HG03469 (cell line): ENCODE data around the gene FAR2.
"Not testable (repeated sequence)": the region's sequence is repeated elsewhere in the genome, so short reads cannot be mapped to it uniquely, and the experiment has no call there.

Source experiments
- ATAC-seq: cut with Tn5 transposase; IDR thresholded peaks from one replicate; pipeline ENCODE4 v1.9.1; 2021; ENCODE audit warnings: mild to moderate bottlenecking, moderate library complexity, moderate number of reproducible peaks; ENCODE audit not compliant: unreplicated experiment

Gene FAR2

GRCh38 chr12:29148911-29149690, at the start of gene FAR2:
Gene FAR2 (plus strand): TSS chr12:29149278. CDS start chr12:29270450, 121,172 bp downstream.
- no peak for ATAC-seq

- ATAC-seq = no peak
Measured at GRCh38 chr12:29102741-29103140, 46.3 kb upstream of the FAR2 start.

GRCh38 chr12:29103539-29103974, 45.5 kb upstream of the FAR2 start:
- peak; percentile 98 for ATAC-seq

- ATAC-seq = no peak
Measured at GRCh38 chr12:29104516-29104915, 44.6 kb upstream of the FAR2 start.

- ATAC-seq = peak; percentile 91
Measured at GRCh38 chr12:29110506-29111442, 38.3 kb upstream of the FAR2 start.

- no peak for ATAC-seq
Measured at GRCh38 chr12:29113101-29113500, 36.0 kb upstream of the FAR2 start.

- ATAC-seq = no peak
Measured at GRCh38 chr12:29116414-29116813, 32.7 kb upstream of the FAR2 start.

GRCh38 chr12:29131539-29131938, 17.5 kb upstream of the FAR2 start:
- ATAC-seq = no peak

- ATAC-seq = no peak
Measured at GRCh38 chr12:29132316-29132715, 16.8 kb upstream of the FAR2 start.

- no peak for ATAC-seq
Measured at GRCh38 chr12:29133181-29133580, 15.9 kb upstream of the FAR2 start.

GRCh38 chr12:29133680-29134079, 15.4 kb upstream of the FAR2 start:
- no peak for ATAC-seq

GRCh38 chr12:29138256-29138655, 10.8 kb upstream of the FAR2 start:
- ATAC-seq = not testable (repeated sequence)

GRCh38 chr12:29138855-29139254, 10.2 kb upstream of the FAR2 start:
- ATAC-seq = not testable (repeated sequence)

GRCh38 chr12:29145372-29146170, 3.5 kb upstream of the FAR2 start:
- no peak for ATAC-seq

GRCh38 chr12:29146196-29146595, 2.9 kb upstream of the FAR2 start:
- ATAC-seq = no peak

- no peak for ATAC-seq
Measured at GRCh38 chr12:29147731-29148595, 1.1 kb upstream of the FAR2 start.

GRCh38 chr12:29148596-29148910, 525 bp upstream of the FAR2 start:
- ATAC-seq = no peak

- ATAC-seq = no peak
Measured at GRCh38 chr12:29149691-29150281, 708 bp downstream of the FAR2 start.

GRCh38 chr12:29150462-29150861, 1.4 kb downstream of the FAR2 start:
- no peak for ATAC-seq
